Uterus (tissue), 4 donors: Measurements from ENCODE around the gene FAM120B. TPM values are rescaled to one million over a fixed set of nuclear protein-coding genes. Genes with fewer than 3 reads are reported as not detected.

Experiments used
- DNase-seq, 2 donors: peaks; one replicate each; pipeline ENCODE4 v3.0.0-alpha.2; 2019 to 2020
- H3K27ac ChIP-seq, 2 donors: fragments of 200-600 bp; sonication (generic); 1 replicate in 1 of 2; 2 replicates in 1 of 2; pipeline ENCODE4 v1.5.1; 2016 to 2018
- H3K27me3 ChIP-seq, 2 donors: fragments of 200-600 bp; sonication (generic); one replicate each; pipeline ENCODE4 v1.5.1; 2018 to 2019; ENCODE audit warnings: control low read depth in 1 of 2
- H3K36me3 ChIP-seq, 2 donors: fragments of 200-600 bp; sonication (generic); one replicate each; pipeline ENCODE4 v1.5.1; 2019; ENCODE audit warnings: control low read depth in 1 of 2
- H3K4me1 ChIP-seq, 2 donors: fragments of 200-600 bp; sonication (generic); one replicate each; pipeline ENCODE4 v1.5.1; 2018 to 2019; ENCODE audit warnings: control low read depth in 1 of 2
- H3K4me3 ChIP-seq, 2 donors: fragments of 200-600 bp; sonication (generic); 1 replicate in 1 of 2; 2 replicates in 1 of 2; pipeline ENCODE4 v1.5.1; 2018 to 2019; ENCODE audit warnings: mild to moderate bottlenecking in 1 of 2
- H3K9me3 ChIP-seq, 2 donors: fragments of 200-600 bp; sonication (generic); one replicate each; pipeline ENCODE4 v1.5.1; 2019; ENCODE audit warnings: control low read depth in 1 of 2
- CTCF ChIP-seq, 4 experiments: fragments of 200-600 bp in 2 of 4; fragments of 450-650 bp in 2 of 4; sonication (generic) in 2 of 4; IDR thresholded peaks; one replicate each; pipeline ENCODE4 v1.5.1; 2016 to 2019; ENCODE audit warnings: antibody characterized with exemption in 4 of 4, mild to moderate bottlenecking in 2 of 4, moderate library complexity in 1 of 4
- POLR2A ChIP-seq, 2 donors: fragments of 450-650 bp; IDR thresholded peaks; one replicate each; pipeline ENCODE4 v1.6.1; 2016; ENCODE audit warnings: antibody characterized with exemption in 2 of 2, mild to moderate bottlenecking in 1 of 2, moderate library complexity in 1 of 2
- intact Hi-C: fragments of 100-400 bp; cut with DNase I; formaldehyde crosslinking; loops from one replicate; pipeline ENCODE4 v1.15.1; 2023; ENCODE audit warnings: low total_unique reads
- total RNA-seq, 4 donors: library from RNA; depleted of rRNA in 3 of 4; stranded (reverse); fragments of >200 nt in 3 of 4; gene quantifications; one replicate each; pipeline versions ENCODE4 v1.1.0 to v1.2.4, GENCODE V29; 2014 to 2023
- donor health status: DM: yes; HTN: yes; CAD: no.

The FAM120B gene
- total RNA-seq, 4 donors from 2014 or later: 12.1 to 50.9 (median 35.2) TPM

GRCh38 chr6:170265655-170266054 lies 40.9 kb upstream of the FAM120B start:
- no peak for DNase-seq
- Histone ChIP-seq H3K4me3 (no peak overlapping the region), H3K9me3 (no peaks in the 10 kb centered on the region), H3K27me3 (no peaks in the 10 kb centered on the region), H3K27ac (no peak overlapping the region), H3K4me1 (peaks cover 0 to 3% of the 10 kb centered on the region in 2 donors), H3K36me3 (no peaks in the 10 kb centered on the region)
- TF ChIP-seq CTCF (IDR thresholded peaks at IDR 0.05) (no peak), POLR2A (IDR thresholded peaks at IDR 0.05) (no peak)
- intact Hi-C loops: no loop called here

- TF ChIP-seq CTCF (IDR thresholded peaks at IDR 0.05) (no peak), POLR2A (IDR thresholded peaks at IDR 0.05) (no peak)
- no peak for DNase-seq
- intact Hi-C loops: no loop called here
- no peak overlapping the region for H3K4me3 ChIP-seq
- no peaks in the 10 kb centered on the region for H3K27me3 ChIP-seq
- no peak overlapping the region for H3K27ac ChIP-seq
- H3K9me3 ChIP-seq: no peaks in the 10 kb centered on the region
- no peaks in the 10 kb centered on the region for H3K36me3 ChIP-seq
- peaks cover 0 to 3% of the 10 kb centered on the region in 2 donors for H3K4me1 ChIP-seq
These were observed 40.3 kb upstream of the FAM120B start for GRCh38 chr6:170266061-170266825.

- H3K4me3 ChIP-seq: no peak overlapping the region
- no peaks in the 10 kb centered on the region for H3K36me3 ChIP-seq
- H3K9me3 ChIP-seq: no peaks in the 10 kb centered on the region
- no peak for TF ChIP-seq CTCF (IDR thresholded peaks at IDR 0.05)
- no peak for TF ChIP-seq POLR2A (IDR thresholded peaks at IDR 0.05)
- no peaks in the 10 kb centered on the region for H3K27me3 ChIP-seq
- H3K4me1 ChIP-seq: no peaks in the 10 kb centered on the region
- DNase-seq: no peak
- H3K27ac ChIP-seq: no peak overlapping the region
- intact Hi-C loops: no loop called here
These were observed 38.9 kb upstream of the FAM120B start for GRCh38 chr6:170267688-170268087.

DNA sequence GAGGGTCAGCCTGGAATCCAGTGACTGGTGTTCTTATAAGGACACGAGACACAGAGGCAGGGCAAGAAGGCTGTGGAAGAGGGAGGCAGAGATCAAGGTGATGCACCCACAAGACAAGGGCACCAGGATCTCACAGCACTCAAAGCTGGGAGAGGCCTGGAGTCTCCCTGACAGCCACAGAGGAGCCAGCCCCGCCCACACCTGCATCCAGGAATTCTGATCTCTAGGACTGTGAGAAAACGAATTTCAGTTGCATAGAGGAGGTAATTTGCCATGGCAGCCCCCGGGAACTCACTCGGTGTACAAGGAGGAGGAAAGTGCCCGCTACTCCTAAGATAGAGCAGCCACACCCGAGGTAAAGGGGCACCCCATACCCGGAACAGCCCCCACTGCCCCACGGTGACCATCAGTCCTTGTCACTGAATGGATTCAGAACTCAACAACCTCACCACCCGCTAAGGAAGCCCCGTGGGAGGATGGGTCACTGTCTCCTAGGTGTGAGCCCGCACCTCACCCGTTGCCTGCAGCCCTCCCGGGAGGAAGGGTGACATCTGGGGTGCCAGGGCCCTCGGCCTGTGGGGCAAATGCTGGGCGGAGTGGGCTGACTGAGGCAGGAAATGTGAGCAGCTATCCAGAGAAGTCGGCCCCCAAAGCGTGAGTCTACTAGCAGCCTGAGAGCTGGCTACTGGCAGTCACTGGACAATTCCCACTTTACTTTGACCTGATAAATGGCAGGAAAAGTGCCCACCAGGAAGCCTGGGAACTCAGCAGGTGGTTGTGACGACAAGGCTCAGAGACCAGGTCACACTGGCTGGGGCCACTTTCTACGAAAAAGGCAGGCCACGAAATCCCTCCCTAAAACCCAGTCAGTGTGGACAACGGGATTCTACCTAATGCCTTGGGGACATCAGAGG lies 38.1 kb upstream of the FAM120B start:
- Histone ChIP-seq H3K36me3 (no peaks in the 10 kb centered on the region), H3K27me3 (no peaks in the 10 kb centered on the region), H3K4me3 (no peak overlapping the region), H3K9me3 (no peaks in the 10 kb centered on the region), H3K4me1 (no peaks in the 10 kb centered on the region), H3K27ac (no peak overlapping the region)
- no peak for DNase-seq
- no peak for TF ChIP-seq POLR2A (IDR thresholded peaks at IDR 0.05)
- TF ChIP-seq CTCF (IDR thresholded peaks at IDR 0.05): no peak
- intact Hi-C loops: no loop called here
